ENCODE measurements around the gene COL24A1.

GRCh38 chr1:85940656-85941306 is 215.8 kb downstream of the COL24A1 start:
- no peak for TF ChIP-seq POLR2AphosphoS5 (IDR thresholded peaks at IDR 0.05; ENCODE audit: low read depth, low read length)
- no peak for TF ChIP-seq POLR2A (IDR thresholded peaks at IDR 0.05; ENCODE audit: low read depth, low read length)
- no peak for TF ChIP-seq TAF1 (IDR thresholded peaks at IDR 0.05; ENCODE audit: borderline replicate concordance, low read depth, low read length)
